Inferior parietal cortex (tissue), 1 donor: ENCODE measurements around the gene FABP7.
A peak's percentile ranks its signal among the peaks of the same experiment; 100 is the strongest.

Experiments used
- DNase-seq: peaks from one replicate; pipeline ENCODE4 v3.0.0-alpha.2; 2016; ENCODE audit errors: extremely low spot score

FABP7 gene

GRCh38 chr6:122758927-122759334 is 20.6 kb upstream of the FABP7 start:
- no peak for DNase-seq

DNA sequence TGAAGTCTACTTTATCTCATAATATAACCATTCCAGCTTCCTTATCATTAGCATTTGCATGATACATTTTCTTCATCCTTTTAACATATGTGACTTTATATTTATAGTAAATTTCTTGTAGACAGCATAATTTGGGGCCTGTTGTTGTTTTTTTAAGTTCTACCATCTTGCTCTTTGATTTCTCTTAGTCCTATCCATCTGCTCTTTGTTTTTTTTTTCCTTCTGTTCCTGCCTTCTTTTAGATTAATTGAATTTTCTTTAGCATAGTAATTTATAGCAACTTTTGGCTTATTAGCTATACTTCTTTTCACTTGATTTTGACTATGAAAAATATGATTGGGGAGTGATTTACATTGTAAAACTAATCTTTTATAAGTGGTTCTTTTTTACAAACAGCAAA is 19.2 kb upstream of the FABP7 start:
- no peak for DNase-seq

GRCh38 chr6:122766256-122766655 is 13.3 kb upstream of the FABP7 start:
- no peak for DNase-seq

DNA sequence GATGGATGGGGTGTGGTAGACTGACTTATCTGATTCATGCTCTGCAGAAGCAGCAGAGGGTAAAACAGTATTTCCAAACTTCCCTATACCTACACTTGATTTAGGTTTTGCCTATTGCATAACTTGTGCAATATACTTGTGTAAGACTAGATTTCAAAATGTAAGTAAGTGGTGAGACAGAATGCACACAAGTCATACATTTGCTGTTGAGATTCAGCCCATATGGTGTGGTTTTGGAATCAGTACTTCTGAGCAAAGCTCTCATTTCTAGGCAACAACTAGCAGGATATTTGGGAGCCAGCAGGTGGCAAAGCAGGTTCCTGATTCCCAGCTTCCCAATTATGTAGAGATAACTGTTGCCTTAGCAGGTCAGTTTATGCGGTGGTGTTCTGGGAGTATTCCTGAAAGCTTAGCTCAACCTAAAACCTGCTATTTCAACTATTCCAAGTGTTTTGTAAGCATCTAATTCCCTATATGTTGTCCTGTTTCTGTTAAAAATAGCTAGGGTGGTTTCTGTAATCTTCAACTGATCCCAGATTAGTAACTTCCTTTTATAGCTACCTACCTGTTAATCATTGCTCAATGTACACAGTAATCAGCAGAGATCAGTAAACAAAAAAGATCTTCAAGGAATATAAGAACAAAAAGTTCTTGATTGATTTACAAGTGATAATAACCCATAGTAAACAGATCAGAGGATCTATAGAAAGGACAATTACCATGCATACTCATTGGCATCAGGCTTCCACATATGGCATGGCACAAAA is 8.5 kb upstream of the FABP7 start:
- DNase-seq: no peak

GRCh38 chr6:122772724-122773415 is 6.6 kb upstream of the FABP7 start:
- no peak for DNase-seq

GRCh38 chr6:122775975-122776374 is 3.5 kb upstream of the FABP7 start:
- no peak for DNase-seq

DNA sequence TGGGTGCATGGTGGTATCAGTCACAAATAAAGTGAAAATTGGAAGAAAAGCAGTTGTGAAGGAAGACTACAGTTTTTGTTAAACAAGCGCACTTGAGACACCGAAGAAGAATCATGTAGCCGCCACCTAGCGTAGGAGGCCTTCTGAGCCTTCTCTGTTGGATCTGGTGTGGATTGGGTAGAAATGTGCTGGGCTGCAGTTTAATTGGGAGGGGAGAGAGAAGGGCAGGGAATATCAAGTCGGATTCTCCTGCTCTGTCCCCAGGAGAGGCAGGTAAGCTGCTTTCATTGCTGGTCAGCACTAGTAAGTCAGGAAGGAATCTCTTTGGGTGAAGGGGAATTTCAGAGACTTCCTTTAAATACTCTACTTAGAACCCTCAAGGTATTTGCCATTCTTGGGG is 1.2 kb upstream of the FABP7 start:
- no peak for DNase-seq

DNA sequence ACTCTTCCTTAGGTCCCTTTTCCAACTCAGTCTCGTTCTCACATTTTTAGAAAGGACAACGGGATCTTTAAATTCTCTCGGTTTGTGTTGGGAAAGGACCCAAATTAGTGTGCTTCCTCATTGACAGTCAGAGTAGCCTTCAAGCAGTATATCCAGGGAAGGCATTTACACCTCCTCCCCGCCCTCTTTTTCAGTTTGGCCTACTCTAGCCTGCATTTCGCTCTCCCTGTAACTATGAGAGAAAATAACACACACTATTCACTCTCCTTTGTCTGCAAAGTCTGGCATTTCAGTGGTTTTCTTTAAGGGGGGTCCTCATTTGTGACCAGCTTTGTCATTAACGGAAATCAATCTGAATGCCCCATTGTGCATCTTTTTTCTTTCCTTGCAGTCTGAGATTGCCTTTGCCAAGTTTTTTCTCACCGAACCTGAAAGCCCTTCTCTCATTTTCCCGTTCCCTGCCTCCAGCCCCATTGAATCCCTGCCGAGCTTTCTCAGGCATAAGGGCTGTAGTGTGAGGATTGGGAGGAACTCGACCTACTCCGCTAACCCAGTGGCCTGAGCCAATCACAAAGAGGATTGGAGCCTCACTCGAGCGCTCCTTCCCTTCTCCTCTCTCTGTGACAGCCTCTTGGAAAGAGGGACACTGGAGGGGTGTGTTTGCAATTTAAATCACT is 393 bp upstream of the FABP7 start:
- DNase-seq: peak; percentile 61

- no peak for DNase-seq
Observed at GRCh38 chr6:122780114-122780513, 598 bp downstream of the FABP7 start.

DNA sequence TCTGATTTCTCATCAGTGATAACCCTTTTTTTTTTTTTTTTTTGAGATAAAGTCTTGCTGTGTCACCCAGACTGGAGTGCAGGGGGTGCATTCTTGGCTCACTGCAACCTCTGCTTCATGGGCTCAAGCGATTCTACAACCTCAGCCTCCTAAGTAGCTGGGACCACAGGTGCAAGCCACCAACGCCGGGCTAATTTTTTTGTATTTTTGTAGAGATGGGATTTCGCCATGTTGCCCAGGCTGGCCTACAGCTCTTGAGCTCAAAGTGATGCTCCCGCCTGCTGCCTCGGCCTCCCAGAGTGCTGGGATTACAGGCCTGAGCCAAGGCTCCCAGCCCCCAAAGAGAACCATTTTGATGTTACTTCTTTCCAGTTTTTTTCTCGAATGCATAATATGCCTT is 2.2 kb downstream of the FABP7 start:
- DNase-seq: no peak

- no peak for DNase-seq
Observed at GRCh38 chr6:122783401-122783800, 3.9 kb downstream of the FABP7 start.

DNA sequence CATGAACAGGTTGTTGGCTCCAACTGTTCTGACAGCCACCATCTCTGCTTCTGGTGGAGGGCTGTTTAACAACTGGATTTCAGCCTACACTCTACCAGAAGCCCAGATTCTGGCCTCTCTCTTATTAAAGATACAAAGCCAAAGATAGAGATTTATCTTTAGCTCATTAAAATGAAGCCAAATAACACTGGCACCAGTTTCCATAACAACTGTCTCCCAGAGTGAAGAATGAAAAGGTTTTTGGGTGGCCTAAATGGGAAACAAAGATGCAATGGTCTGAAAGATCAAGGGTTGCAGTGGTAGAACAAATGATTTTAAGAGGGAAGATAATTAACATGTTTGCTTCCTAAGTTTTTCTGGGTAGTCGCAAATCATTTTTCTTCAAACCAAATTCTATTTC is 6.4 kb downstream of the FABP7 start:
- no peak for DNase-seq

DNA sequence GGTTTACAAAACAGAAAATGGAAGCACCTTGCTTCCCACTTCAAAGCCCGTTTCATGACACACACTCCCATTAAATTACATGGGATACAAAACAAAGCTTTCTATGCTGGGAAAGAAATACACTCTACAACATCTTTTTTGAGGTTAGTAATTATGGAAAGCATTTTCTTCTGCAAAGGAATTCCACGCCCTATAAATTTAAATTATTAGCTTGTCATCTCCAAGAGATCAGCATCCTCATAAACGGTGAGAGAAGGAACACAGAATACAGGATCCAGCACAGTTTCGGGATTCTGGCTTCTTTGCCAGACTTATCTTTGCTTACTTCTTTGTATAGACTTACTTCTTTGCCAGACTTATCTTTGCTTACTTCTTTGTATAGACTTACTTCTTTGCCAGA is 8.2 kb downstream of the FABP7 start:
- DNase-seq: no peak

DNA sequence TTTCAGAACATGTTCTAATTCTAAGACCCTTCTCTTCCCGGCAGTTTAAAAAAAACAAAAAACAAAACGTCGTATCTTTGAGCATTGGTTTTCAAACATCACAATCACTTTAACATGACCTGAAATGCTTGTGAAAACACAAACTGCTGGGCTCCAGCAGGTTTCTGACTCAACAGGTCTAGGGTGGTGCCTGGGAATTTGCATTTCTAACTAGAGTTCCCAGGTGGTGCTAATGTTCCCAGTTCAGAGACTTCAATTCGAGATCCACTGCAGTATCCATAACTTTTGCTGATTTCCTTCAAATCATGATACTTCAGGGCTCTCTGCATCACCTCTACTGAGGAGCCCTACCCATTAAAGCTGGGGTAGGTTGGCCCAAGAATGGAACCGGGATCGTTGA is 8.7 kb downstream of the FABP7 start:
- no peak for DNase-seq

- peak; percentile 75 for DNase-seq
Observed at GRCh38 chr6:122788663-122789181, 9.2 kb downstream of the FABP7 start.

GRCh38 chr6:122789182-122790027 is 9.9 kb downstream of the FABP7 start, which contains the start of gene SMPDL3A:
Gene SMPDL3A (plus strand): TSS chr6:122789258. CDS start chr6:122789347, 89 bp downstream.
- peak; percentile 76 for DNase-seq

- no peak for DNase-seq
Observed at GRCh38 chr6:122790028-122790422, 10.5 kb downstream of the FABP7 start.

GRCh38 chr6:122790423-122791309 is 11.2 kb downstream of the FABP7 start:
- peak; percentile 54 for DNase-seq

GRCh38 chr6:122791310-122791679 is 11.8 kb downstream of the FABP7 start:
- no peak for DNase-seq

- DNase-seq: no peak
Observed at GRCh38 chr6:122792766-122793165, 13.2 kb downstream of the FABP7 start.

- DNase-seq: no peak
Observed at GRCh38 chr6:122797537-122797936, 18.0 kb downstream of the FABP7 start.
